NCI-H345 (cell line): ENCODE measurements around the gene HDAC4.
A peak's percentile ranks its signal among the peaks of the same experiment; 100 is the strongest.

ENCODE experiments used
- DNase-seq: peaks from one replicate; lab custom pipeline; 2025; lab: John Stamatoyannopoulos, UW

HDAC4 gene

GRCh38 chr2:239012228-239012627 is 388.6 kb downstream of the HDAC4 start:
- no peak for DNase-seq

GRCh38 chr2:239009589-239009961 is 391.2 kb downstream of the HDAC4 start:
- DNase-seq = no peak

GRCh38 chr2:239008677-239009588 is 391.9 kb downstream of the HDAC4 start:
- DNase-seq = no peak

GRCh38 chr2:239008004-239008403 is 392.8 kb downstream of the HDAC4 start:
- DNase-seq = no peak

- DNase-seq = peak; percentile 36
Measured at GRCh38 chr2:239006622-239007285, 394.1 kb downstream of the HDAC4 start.

DNA sequence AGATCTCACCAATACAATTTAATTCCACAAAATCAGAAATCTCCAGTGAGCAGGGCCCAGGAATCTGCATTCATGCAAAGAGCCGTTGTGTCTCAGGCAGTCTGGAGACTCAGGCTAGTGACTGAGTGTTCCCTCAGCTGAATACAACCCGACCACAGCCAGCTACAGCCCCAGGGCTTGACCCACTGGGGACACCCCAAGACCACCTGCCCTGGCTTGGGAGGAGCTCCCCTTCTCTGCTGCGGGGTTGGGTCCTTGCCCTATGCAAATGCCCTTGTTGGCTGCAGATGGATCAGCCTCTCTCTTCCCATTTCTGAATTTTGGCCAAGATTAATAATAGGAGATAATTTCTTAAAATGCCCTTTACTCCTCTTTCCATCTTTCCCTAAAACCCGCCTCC is 395.2 kb downstream of the HDAC4 start:
- no peak for DNase-seq

- DNase-seq = no peak
Measured at GRCh38 chr2:239004274-239005015, 396.4 kb downstream of the HDAC4 start.

- DNase-seq = no peak
Measured at GRCh38 chr2:239003624-239004273, 397.1 kb downstream of the HDAC4 start.

GRCh38 chr2:239002954-239003623 is 397.7 kb downstream of the HDAC4 start:
- DNase-seq = peak; percentile 7

GRCh38 chr2:239002591-239002953 is 398.2 kb downstream of the HDAC4 start:
- no peak for DNase-seq

DNA sequence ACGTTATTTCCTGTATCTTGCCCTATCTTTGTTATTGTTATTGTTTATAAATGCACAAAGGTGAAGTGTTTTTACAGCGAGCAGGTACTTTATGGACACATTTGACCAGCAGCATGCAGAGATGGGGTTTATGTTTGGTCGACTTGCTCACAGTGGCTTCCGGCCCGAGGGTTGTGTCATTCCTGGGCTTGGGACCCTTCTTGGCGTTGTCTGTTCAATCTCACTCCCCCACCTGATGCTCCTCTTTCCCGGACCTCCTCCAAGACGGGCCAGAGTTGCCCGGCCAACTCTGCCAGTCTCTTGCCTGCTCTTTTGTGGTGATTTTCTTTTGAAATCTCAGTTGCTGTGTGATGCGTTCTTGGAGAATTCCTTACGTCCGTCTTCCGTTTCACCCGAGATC is 399.0 kb downstream of the HDAC4 start:
- no peak for DNase-seq

GRCh38 chr2:239000500-239001073 is 400.2 kb downstream of the HDAC4 start:
- no peak for DNase-seq

DNA sequence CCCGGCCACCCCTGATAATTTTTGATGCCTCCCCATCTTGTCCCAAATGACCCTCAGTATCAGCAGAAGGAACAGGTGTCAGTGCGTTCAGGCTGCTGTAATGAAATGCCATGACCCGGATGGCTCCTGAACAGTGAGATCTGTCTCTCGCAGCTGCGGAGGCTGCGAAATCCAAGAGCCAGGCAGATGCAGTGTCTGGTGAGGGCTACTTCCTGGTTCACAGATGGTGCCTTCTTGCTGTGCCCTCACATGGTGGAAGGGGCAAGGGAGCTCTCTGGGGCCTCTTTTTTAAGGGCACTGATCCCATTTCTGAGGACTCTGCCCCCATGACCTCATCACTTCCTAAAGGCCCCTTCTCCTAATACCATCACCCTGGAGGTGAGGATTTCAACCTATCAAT is 400.7 kb downstream of the HDAC4 start:
- no peak for DNase-seq

- DNase-seq = no peak
Measured at GRCh38 chr2:238999291-238999741, 401.5 kb downstream of the HDAC4 start.

GRCh38 chr2:238998801-238999200 is 402.0 kb downstream of the HDAC4 start:
- no peak for DNase-seq
